Measurements from ENCODE around the gene PTMA.

GRCh38 chr2:231751042-231751815, 42.9 kb downstream of the PTMA start:
- no peak for TF ChIP-seq ATF1 (CRISPR knock-in tag; IDR thresholded peaks at IDR 0.05)
- TF ChIP-seq GABPB1 (CRISPR knock-in tag; IDR thresholded peaks at IDR 0.05): no peak
- TF ChIP-seq USF2 (CRISPR knock-in tag; IDR thresholded peaks at IDR 0.05): no peak
- TF ChIP-seq SMAD3 (CRISPR knock-in tag; IDR thresholded peaks at IDR 0.05; ENCODE audit: borderline replicate concordance): no peak
- TF ChIP-seq CTCF (IDR thresholded peaks at IDR 0.05): no peak
- TF ChIP-seq TCF7 (CRISPR knock-in tag; IDR thresholded peaks at IDR 0.05; ENCODE audit: low read depth): no peak
- TF ChIP-seq, protein P1, sequence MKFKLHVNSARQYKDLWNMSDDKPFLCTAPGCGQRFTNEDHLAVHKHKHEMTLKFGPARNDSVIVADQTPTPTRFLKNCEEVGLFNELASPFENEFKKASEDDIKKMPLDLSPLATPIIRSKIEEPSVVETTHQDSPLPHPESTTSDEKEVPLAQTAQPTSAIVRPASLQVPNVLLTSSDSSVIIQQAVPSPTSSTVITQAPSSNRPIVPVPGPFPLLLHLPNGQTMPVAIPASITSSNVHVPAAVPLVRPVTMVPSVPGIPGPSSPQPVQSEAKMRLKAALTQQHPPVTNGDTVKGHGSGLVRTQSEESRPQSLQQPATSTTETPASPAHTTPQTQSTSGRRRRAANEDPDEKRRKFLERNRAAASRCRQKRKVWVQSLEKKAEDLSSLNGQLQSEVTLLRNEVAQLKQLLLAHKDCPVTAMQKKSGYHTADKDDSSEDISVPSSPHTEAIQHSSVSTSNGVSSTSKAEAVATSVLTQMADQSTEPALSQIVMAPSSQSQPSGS (CRISPR knock-in tag; IDR thresholded peaks at IDR 0.05; ENCODE audit: borderline replicate concordance, low read depth): no peak
- TF ChIP-seq, protein P2, sequence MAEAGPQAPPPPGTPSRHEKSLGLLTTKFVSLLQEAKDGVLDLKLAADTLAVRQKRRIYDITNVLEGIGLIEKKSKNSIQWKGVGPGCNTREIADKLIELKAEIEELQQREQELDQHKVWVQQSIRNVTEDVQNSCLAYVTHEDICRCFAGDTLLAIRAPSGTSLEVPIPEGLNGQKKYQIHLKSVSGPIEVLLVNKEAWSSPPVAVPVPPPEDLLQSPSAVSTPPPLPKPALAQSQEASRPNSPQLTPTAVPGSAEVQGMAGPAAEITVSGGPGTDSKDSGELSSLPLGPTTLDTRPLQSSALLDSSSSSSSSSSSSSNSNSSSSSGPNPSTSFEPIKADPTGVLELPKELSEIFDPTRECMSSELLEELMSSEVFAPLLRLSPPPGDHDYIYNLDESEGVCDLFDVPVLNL (CRISPR knock-in tag; IDR thresholded peaks at IDR 0.05; ENCODE audit: borderline replicate concordance, low read depth): no peak
- TF ChIP-seq, protein P3, sequence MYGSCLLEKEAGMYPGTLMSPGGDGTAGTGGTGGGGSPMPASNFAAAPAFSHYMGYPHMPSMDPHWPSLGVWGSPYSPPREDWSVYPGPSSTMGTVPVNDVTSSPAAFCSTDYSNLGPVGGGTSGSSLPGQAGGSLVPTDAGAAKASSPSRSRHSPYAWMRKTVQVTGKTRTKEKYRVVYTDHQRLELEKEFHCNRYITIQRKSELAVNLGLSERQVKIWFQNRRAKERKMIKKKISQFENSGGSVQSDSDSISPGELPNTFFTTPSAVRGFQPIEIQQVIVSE (CRISPR knock-in tag; IDR thresholded peaks at IDR 0.05; ENCODE audit: borderline replicate concordance): no peak
- no peak for TF ChIP-seq NR1H2 (CRISPR knock-in tag; IDR thresholded peaks at IDR 0.05)
- no peak for TF ChIP-seq NR3C1 (CRISPR knock-in tag; conservative IDR thresholded peaks at IDR 0.05; ENCODE audit: low read depth)
- no peak for TF ChIP-seq ZBTB43 (CRISPR knock-in tag; IDR thresholded peaks at IDR 0.05)
- TF ChIP-seq ZNF263 (CRISPR knock-in tag; IDR thresholded peaks at IDR 0.05; ENCODE audit: low read depth): no peak

All from WTC11 (cell line).